Measurements from ENCODE around the gene TWIST2.
A peak's percentile ranks its signal among the peaks of the same experiment; 100 is the strongest.

Gene TWIST2

DNA sequence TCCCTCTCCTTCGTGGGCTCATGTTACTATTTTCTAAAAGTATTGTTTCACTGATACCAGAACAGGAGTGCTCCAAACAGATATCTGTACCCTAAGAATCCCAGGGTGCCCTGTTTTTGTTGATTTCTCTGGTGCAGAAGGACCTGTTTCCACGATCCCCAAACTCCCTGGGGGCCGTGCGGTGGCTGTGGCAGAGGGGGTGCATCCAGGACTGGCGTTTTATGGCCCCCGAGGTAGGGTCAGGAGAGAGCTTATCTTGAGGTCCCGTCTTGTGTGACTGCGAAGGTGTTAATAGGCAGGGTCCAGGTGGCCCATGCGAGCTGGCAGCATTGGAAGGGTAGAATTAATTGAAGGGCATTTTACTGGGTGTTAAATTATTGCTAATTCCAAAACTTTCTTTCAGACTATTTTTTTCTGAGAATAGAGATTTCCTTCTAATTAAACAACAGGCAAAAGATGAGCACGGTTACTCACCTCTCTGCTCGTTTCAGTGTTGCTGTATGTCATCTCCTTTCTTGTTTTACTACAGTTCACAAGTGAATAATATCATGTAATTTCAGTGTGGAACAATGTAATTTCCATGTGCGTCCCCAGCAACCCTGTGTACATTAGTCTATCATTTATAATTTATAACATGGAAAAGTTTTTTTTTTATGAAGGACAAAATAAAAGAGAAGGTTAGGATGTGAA lies 8.2 kb downstream of the TWIST2 start:
- Histone ChIP-seq H3K4me3 (replicated peaks; ENCODE audit: insufficient read depth, low read length) (no peak overlapping the region), H3K27ac (replicated peaks) (no peak overlapping the region), H3K27me3 (ENCODE audit: insufficient read depth, poor library complexity, severe bottlenecking) (peaks cover 2% of the 10 kb centered on the region)
- TF ChIP-seq POLR2AphosphoS5 (IDR thresholded peaks at IDR 0.05; ENCODE audit: low read depth), result no peak
- TF ChIP-seq GABPA (IDR thresholded peaks at IDR 0.05; ENCODE audit: low read depth), result no peak
- TF ChIP-seq CTCF (IDR thresholded peaks at IDR 0.05; ENCODE audit: insufficient read depth, low read length), result no peak
- TF ChIP-seq SPI1 (IDR thresholded peaks at IDR 0.05; ENCODE audit: borderline replicate concordance, low read depth), result no peak
- TF ChIP-seq, protein P1, sequence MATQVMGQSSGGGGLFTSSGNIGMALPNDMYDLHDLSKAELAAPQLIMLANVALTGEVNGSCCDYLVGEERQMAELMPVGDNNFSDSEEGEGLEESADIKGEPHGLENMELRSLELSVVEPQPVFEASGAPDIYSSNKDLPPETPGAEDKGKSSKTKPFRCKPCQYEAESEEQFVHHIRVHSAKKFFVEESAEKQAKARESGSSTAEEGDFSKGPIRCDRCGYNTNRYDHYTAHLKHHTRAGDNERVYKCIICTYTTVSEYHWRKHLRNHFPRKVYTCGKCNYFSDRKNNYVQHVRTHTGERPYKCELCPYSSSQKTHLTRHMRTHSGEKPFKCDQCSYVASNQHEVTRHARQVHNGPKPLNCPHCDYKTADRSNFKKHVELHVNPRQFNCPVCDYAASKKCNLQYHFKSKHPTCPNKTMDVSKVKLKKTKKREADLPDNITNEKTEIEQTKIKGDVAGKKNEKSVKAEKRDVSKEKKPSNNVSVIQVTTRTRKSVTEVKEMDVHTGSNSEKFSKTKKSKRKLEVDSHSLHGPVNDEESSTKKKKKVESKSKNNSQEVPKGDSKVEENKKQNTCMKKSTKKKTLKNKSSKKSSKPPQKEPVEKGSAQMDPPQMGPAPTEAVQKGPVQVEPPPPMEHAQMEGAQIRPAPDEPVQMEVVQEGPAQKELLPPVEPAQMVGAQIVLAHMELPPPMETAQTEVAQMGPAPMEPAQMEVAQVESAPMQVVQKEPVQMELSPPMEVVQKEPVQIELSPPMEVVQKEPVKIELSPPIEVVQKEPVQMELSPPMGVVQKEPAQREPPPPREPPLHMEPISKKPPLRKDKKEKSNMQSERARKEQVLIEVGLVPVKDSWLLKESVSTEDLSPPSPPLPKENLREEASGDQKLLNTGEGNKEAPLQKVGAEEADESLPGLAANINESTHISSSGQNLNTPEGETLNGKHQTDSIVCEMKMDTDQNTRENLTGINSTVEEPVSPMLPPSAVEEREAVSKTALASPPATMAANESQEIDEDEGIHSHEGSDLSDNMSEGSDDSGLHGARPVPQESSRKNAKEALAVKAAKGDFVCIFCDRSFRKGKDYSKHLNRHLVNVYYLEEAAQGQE (IDR thresholded peaks at IDR 0.05; ENCODE audit: insufficient replicate concordance, low read depth), result no peak
- DNase-seq (ENCODE audit: low read depth in 1 of 2, low spot score in 1 of 2), result no peak

DNA sequence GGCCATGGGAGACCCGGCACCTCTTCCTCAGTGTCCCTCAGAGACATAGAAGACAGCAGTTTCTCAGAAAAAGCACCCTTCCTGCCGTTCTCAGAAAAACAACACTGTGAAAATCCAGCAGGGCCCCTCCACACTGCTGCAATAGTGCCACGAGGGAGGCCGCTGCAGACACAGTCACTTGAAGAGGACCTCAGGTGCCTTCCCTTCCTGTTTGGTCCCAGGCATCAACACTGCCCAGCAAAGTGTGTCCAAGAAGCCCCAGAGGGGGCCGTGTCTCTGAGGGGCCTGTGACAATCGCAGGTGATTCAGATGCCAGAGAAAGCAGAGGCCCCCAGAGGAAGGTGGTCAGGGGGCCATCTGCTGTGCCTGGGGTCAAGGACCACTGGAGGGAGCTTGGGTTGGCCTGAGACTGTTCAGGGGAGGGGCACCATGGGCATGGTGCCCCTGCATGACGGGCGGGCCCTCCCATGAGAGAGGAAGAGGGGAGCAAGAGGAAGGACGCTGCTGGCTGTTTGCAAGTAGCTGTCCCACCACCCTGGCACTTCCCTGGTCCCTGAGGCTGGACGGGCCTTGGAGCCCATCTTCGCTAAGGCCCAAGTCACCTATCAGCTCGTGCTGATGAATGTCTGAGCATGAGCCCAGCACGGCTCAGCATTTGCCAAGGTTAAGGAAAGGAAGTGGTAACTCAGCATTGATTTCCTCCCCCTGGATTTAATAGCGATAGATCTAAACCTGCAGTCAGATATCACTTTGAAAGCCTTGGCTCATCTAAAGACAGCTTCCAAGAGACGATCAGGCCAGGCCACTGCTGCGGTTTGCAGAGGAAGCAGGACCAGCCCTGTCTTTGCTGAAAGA lies 9.1 kb downstream of the TWIST2 start:
- no peak for DNase-seq (ENCODE audit: low read depth in 1 of 2, low spot score in 1 of 2)
- Histone ChIP-seq H3K27me3 (ENCODE audit: insufficient read depth, poor library complexity, severe bottlenecking) (no peaks in the 10 kb centered on the region), H3K27ac (replicated peaks) (no peak overlapping the region), H3K4me3 (replicated peaks; ENCODE audit: insufficient read depth, low read length) (no peak overlapping the region)
- TF ChIP-seq SPI1 (IDR thresholded peaks at IDR 0.05; ENCODE audit: borderline replicate concordance, low read depth) (no peak), CTCF (IDR thresholded peaks at IDR 0.05; ENCODE audit: insufficient read depth, low read length) (no peak), GABPA (IDR thresholded peaks at IDR 0.05; ENCODE audit: low read depth) (no peak)
- TF ChIP-seq, protein P1 (IDR thresholded peaks at IDR 0.05; ENCODE audit: insufficient replicate concordance, low read depth), result no peak

- H3K27ac ChIP-seq (replicated peaks), result no peak overlapping the region
- peak; percentile 98 for TF ChIP-seq SPI1 (IDR thresholded peaks at IDR 0.05; ENCODE audit: borderline replicate concordance, low read depth)
- no peak for TF ChIP-seq CTCF (IDR thresholded peaks at IDR 0.05; ENCODE audit: insufficient read depth, low read length)
Observed at GRCh38 chr2:238857959-238858358, 10.1 kb downstream of the TWIST2 start.

More at GRCh38 chr2:238857959-238858358, 10.1 kb downstream of the TWIST2 start:
- DNase-seq (ENCODE audit: low read depth in 1 of 2, low spot score in 1 of 2), result peak; percentile 28 to 56
- H3K27me3 ChIP-seq (ENCODE audit: insufficient read depth, poor library complexity, severe bottlenecking), result no peaks in the 10 kb centered on the region
- H3K4me3 ChIP-seq (replicated peaks; ENCODE audit: insufficient read depth, low read length), result no peak overlapping the region

All from HL-60 (cell line).